Measurements from ENCODE around the gene ADRA2C.

DNA sequence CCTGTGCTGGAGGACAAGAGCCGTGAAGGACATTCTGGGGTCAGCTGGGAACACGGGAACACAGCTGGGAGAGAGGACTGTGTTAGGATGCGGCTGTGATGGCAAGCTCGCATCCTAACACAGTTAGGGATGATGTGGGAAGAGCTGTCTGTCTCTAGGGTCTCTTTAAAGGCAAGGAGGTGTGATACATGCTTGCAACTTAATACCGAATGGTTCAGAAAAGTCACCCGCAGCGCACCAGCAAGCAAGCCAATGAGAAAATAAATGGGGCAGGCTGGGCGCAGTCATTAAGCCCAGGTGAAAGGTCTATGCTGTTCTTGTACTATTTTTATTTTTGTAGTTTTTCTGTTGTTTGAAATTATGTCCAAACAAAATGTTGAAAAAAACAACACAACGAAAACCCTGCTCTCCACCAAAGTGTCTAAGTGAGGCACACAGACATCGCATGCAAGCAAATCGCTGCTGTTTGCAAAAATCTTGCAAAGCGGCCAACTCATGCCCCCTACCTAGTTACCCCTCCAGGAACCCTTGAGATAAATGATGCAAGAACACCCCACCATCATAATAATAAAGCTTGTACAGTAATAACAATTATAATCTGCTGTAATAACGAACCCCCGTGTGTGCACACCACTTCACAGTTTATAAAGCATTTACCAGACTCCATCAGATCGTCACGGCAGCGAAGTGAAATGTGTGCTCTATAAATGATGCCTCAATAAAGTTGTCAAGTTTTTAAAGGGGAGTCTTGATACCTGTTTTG is 17.9 kb upstream of the ADRA2C start:
- TF ChIP-seq CTCF (IDR thresholded peaks at IDR 0.05; ENCODE audit: insufficient read depth, low read length, poor library complexity, severe bottlenecking) = no peak
- TF ChIP-seq EZH2phosphoT487 (conservative IDR thresholded peaks at IDR 0.05; ENCODE audit: low read length) = no peak

Data from SU-DHL-6 (cell line).